OCI-LY1 (cell line): ENCODE results near the gene PCP4.

Experiments used
- H2AFZ ChIP-seq: fragments of 200-600 bp; sonication (generic), shearing (Covaris generic); 2 replicates; pipeline ENCODE4 v1.6.0; 2014; ENCODE audit warnings: antibody characterized with exemption, mild to moderate bottlenecking, low read length
- H3F3A ChIP-seq: fragments of 200-600 bp; sonication (generic), shearing (Covaris generic); 2 replicates; pipeline ENCODE4 v1.6.0; 2014; ENCODE audit warnings: mild to moderate bottlenecking, antibody characterized with exemption, low read length, moderate library complexity; ENCODE audit not compliant: insufficient read depth
- H3K27ac ChIP-seq: fragments of 200-600 bp; sonication (generic); 2 replicates; pipeline ENCODE4 v1.5.1; 2014; ENCODE audit warnings: low read length, mixed run types, mild to moderate bottlenecking, low read depth; ENCODE audit not compliant: poor library complexity, severe bottlenecking
- H3K27me3 ChIP-seq: fragments of 200-600 bp; sonication (generic); 2 replicates; pipeline ENCODE4 v1.6.0; 2014; ENCODE audit warnings: antibody characterized with exemption, mild to moderate bottlenecking, low read length, moderate library complexity; ENCODE audit not compliant: insufficient read depth
- H3K36me3 ChIP-seq: fragments of 200-600 bp; sonication (generic); 2 replicates; pipeline ENCODE4 v1.6.1; 2014; ENCODE audit warnings: mild to moderate bottlenecking, antibody characterized with exemption, low read length, moderate library complexity, mixed read lengths; ENCODE audit not compliant: insufficient read depth
- H3K4me1 ChIP-seq: fragments of 200-600 bp; sonication (generic); 2 replicates; pipeline ENCODE4 v1.5.1; 2014; ENCODE audit warnings: mild to moderate bottlenecking, low read length, moderate library complexity; ENCODE audit not compliant: insufficient read depth, severe bottlenecking
- H3K4me2 ChIP-seq: fragments of 200-600 bp; sonication (generic), shearing (Covaris generic); 2 replicates; pipeline ENCODE4 v1.6.1; 2014; ENCODE audit warnings: low read length
- H3K4me3 ChIP-seq: fragments of 200-600 bp; sonication (generic); 2 replicates; pipeline ENCODE4 v1.5.1; 2014; ENCODE audit warnings: low read length, low read depth, mild to moderate bottlenecking, mixed read lengths; ENCODE audit not compliant: poor library complexity, severe bottlenecking
- H3K79me2 ChIP-seq: fragments of 200-600 bp; shearing (Covaris generic); 2 replicates; pipeline ENCODE4 v1.6.1; 2016; ENCODE audit warnings: mixed run types, low read length, mixed read lengths; ENCODE audit not compliant: insufficient read depth
- H3K9ac ChIP-seq: fragments of 200-600 bp; sonication (generic), shearing (Covaris generic); 2 replicates; pipeline ENCODE4 v1.6.1; 2014; ENCODE audit warnings: mild to moderate bottlenecking, low read length, mixed read lengths
- H3K9me2 ChIP-seq: fragments of 200-600 bp; sonication (generic), shearing (Covaris generic); 2 replicates; pipeline ENCODE4 v1.6.1; 2014; ENCODE audit warnings: low read depth, mild to moderate bottlenecking, low read length, mixed read lengths
- H3K9me3 ChIP-seq: fragments of 200-600 bp; shearing (Covaris generic); 2 replicates; pipeline ENCODE4 v1.6.1; 2014; ENCODE audit warnings: low read length, mixed read lengths
- H4K20me1 ChIP-seq: fragments of 200-600 bp; sonication (generic), shearing (Covaris generic); 2 replicates; pipeline ENCODE4 v1.6.0; 2016; ENCODE audit warnings: mild to moderate bottlenecking, low read length; ENCODE audit not compliant: insufficient read depth
- EZH2 ChIP-seq: fragments of 200-600 bp; sonication (generic), shearing (Covaris generic); IDR thresholded peaks from 2 replicates; pipeline ENCODE4 v1.8.0; 2017; ENCODE audit warnings: borderline replicate concordance, mixed run types, mild to moderate bottlenecking, antibody characterized with exemption, low read length, moderate library complexity, mixed read lengths
- TF ChIP-seq, protein P1 (sequence below): fragments of 200-600 bp; sonication (generic), shearing (Covaris generic); IDR thresholded peaks from 2 replicates; pipeline ENCODE4 v1.5.1; 2017; ENCODE audit warnings: mild to moderate bottlenecking, antibody characterized with exemption, low read length, moderate library complexity, mixed read lengths

Gene PCP4

DNA sequence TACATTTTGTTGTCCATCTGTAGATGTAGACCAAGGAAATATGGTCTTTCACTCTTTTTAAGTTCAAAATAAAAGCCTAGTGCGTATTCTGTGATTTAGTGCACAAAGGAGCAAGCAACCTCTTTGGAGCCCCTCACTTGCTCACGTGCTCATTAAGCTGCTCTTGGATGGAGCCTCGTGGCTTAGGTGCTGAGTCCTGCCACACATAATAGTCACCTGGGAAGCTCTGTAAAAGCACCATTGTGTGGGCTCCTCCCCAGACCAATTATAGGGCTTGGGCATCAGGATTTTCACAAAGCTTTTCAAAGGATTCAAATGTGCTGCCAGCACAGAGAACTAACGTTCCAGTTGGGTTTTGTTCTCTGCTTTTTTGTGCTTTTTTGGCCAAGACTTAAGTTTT is 85.0 kb downstream of the PCP4 start:
- Histone ChIP-seq H4K20me1 (no peaks in the 10 kb centered on the region), H2AFZ (no peak overlapping the region), H3K4me3 (no peak overlapping the region), H3K9me2 (no peaks in the 10 kb centered on the region), H3K27ac (no peak overlapping the region), H3K9ac (no peak overlapping the region), H3K36me3 (no peaks in the 10 kb centered on the region), H3F3A (no peaks in the 10 kb centered on the region), H3K79me2 (no peaks in the 10 kb centered on the region), H3K27me3 (no peaks in the 10 kb centered on the region; the same call in 1 of the 2 replicates), H3K9me3 (no peaks in the 10 kb centered on the region), H3K4me2 (no peak overlapping the region), H3K4me1 (no peaks in the 10 kb centered on the region)
- TF ChIP-seq, protein P1, sequence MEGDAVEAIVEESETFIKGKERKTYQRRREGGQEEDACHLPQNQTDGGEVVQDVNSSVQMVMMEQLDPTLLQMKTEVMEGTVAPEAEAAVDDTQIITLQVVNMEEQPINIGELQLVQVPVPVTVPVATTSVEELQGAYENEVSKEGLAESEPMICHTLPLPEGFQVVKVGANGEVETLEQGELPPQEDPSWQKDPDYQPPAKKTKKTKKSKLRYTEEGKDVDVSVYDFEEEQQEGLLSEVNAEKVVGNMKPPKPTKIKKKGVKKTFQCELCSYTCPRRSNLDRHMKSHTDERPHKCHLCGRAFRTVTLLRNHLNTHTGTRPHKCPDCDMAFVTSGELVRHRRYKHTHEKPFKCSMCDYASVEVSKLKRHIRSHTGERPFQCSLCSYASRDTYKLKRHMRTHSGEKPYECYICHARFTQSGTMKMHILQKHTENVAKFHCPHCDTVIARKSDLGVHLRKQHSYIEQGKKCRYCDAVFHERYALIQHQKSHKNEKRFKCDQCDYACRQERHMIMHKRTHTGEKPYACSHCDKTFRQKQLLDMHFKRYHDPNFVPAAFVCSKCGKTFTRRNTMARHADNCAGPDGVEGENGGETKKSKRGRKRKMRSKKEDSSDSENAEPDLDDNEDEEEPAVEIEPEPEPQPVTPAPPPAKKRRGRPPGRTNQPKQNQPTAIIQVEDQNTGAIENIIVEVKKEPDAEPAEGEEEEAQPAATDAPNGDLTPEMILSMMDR, result no peak
- TF ChIP-seq EZH2, result no peak

- H3F3A ChIP-seq, result no peaks in the 10 kb centered on the region
Observed at GRCh38 chr21:39954570-39954969, 87.3 kb downstream of the PCP4 start.

GRCh38 chr21:39955326-39955725 is 88.1 kb downstream of the PCP4 start:
- Histone ChIP-seq H2AFZ (no peak overlapping the region), H3K4me1 (no peaks in the 10 kb centered on the region), H3K36me3 (no peaks in the 10 kb centered on the region), H3K27ac (no peak overlapping the region), H3K9ac (no peak overlapping the region), H3K79me2 (no peaks in the 10 kb centered on the region), H3K9me2 (no peaks in the 10 kb centered on the region), H3K9me3 (no peaks in the 10 kb centered on the region), H3K4me2 (no peak overlapping the region), H3K27me3 (no peaks in the 10 kb centered on the region; the same call in 1 of the 2 replicates), H3K4me3 (no peak overlapping the region), H3F3A (no peaks in the 10 kb centered on the region), H4K20me1 (no peaks in the 10 kb centered on the region)
- TF ChIP-seq EZH2, result no peak
- TF ChIP-seq, protein P1, result no peak

More at GRCh38 chr21:39954570-39954969, 87.3 kb downstream of the PCP4 start:
- Histone ChIP-seq H3K79me2 (no peaks in the 10 kb centered on the region), H3K4me1 (no peaks in the 10 kb centered on the region), H3K9me2 (no peaks in the 10 kb centered on the region), H3K4me2 (no peak overlapping the region), H3K9ac (no peak overlapping the region), H3K9me3 (no peaks in the 10 kb centered on the region), H2AFZ (no peak overlapping the region), H3K4me3 (no peak overlapping the region), H3K36me3 (no peaks in the 10 kb centered on the region), H4K20me1 (no peaks in the 10 kb centered on the region), H3K27me3 (no peaks in the 10 kb centered on the region; the same call in 1 of the 2 replicates), H3K27ac (no peak overlapping the region)
- no peak for TF ChIP-seq EZH2
- TF ChIP-seq, protein P1, result no peak
